GM19025 (cell line): ENCODE results near the gene SUSD3.
"Not testable (repeated sequence)": the region's sequence is repeated elsewhere in the genome, so short reads cannot be mapped to it uniquely, and the experiment has no call there.

Experiments used
- ATAC-seq: cut with Tn5 transposase; IDR thresholded peaks from one replicate; pipeline ENCODE4 v1.9.1; 2021; ENCODE audit warnings: mild to moderate bottlenecking, low read depth, moderate library complexity; ENCODE audit not compliant: unreplicated experiment

Gene SUSD3

DNA sequence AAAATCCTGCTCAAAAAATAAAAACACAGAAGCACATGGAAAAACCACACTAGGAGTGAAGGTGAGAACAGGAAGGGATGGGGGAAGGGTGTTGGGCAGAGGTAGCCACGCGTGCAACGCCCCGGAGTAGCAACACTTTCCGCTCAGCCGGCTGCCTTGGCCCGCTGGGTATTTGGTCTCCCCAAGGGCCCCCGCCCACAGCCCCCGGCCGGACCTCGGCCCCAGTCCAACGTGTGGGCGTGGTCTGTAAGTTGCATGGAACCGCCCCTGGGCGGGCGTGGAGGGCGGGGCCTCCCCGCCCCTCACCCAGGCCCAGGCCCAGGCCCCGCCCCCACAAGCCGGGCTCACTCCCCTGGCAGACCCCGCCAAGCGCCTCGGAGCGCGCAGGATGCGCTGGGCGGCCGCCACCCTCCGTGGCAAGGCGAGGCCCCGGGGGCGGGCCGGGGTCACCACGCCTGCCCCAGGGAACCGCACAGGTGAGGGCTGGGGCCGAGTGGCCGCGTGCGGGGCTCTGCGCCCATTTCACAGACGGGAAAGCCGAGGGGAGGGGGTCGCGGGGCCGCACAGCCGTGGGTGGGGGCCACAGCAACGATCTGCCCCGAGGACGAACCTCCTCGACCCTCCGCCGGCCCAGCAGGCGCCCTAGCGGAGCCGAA is at the start of gene SUSD3:
Gene SUSD3, plus strand, starts transcription at position 347 of the 656 bp plus-strand sequence. Its CDS starts 42 bp downstream, at position 389.
- ATAC-seq = peak; percentile 65

- ATAC-seq = no peak
These were observed 49.0 kb upstream of the SUSD3 start for GRCh38 chr9:93009337-93010015.

DNA sequence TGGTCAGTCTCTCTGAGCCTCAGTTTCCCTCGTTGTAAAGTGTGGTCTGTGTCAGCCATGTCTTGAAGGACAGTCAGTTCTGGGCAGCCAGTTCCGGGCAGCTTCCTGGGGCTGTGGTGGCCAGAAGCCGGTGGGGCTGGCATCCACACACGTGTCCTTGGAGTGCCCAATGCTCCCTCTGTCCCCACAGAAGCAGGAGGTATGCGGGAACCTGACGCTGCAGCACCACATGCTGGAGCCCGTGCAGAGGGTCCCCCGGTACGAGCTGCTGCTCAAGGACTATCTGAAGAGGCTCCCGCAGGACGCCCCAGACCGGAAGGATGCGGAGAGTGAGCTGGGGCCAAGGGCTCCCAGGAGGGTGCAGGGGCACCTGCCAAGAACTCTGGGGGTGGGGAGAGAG is 48.4 kb upstream of the SUSD3 start:
- no peak for ATAC-seq

DNA sequence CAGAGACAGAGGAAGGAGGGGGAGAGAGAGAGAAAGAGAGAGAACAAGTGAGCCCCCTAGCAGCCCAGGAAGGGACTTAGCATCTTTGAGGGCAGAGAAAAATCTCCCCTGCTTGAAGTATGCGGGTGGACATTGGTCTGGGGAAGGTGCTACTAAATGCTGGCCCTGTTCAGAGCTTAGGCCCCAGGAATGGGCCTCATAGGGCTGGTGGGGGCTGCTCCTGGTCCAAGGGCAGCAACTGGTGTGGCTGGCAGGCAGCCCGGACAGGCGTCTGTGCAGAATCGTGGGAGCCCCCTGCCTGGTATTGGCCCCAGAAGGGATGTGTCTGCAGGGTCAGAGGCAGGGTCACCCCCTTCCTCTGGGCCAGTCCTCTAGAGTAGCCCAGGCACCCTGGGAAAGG is 47.8 kb upstream of the SUSD3 start:
- no peak for ATAC-seq

DNA sequence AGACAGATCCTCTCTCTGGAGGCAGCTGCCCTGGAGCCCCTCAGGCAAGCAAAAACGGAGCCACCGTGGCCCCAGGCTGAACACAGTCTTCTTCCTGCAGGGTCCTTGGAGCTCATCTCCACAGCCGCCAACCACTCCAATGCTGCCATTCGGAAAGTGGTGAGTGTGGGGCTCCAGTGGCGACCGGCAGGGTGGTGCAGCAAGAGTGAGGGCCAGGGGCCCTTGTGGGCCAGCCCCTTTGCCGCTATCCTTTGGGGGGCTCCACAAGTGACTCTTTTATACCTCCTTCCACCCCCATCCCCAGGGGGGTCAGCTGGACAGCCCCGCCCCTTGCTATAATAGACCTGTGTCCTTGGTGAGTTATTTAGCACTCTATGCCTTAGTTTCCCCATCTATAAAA is 47.4 kb upstream of the SUSD3 start:
- ATAC-seq = no peak

DNA sequence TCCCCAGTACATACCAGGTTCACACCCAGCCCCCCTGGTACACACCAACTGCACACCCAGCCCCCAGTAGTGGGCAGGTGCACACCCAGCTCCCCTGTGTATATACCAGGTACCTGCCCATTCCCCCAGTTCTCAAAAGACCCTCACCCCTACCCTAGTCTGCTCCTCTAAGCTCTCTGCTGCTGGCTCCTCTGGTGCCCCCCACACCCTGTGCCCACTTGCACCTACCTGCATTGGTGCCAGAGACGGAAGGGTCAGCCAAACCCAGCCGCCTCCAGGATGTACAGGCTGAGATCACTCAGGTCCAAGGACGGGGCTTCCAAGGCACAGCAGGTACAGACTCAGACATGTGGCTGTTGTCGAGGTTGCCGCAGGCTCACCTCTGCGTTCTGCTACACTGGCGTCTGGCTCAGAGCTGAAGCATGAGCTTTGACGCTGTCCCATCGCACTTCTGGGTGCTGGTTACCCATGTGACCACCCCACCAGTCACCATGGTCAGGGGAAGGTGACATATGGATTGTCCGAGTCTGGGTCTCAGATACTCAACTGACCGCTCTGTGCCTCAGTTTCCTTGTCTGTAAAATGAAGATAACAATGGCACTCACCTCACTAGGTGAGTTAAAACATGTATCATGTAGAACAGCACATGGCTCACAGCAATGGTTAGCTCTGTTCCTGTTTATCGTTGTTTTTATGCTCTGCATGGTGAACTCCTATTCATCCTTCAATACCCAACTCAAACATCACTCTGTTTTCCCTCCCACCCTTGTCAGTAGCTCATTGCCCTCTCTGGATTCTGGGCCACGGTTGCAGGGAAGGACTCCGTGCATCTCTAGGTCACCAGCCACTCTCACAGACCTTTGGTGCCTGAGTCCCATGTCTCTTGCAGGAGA is 45.3 kb upstream of the SUSD3 start:
- no peak for ATAC-seq

DNA sequence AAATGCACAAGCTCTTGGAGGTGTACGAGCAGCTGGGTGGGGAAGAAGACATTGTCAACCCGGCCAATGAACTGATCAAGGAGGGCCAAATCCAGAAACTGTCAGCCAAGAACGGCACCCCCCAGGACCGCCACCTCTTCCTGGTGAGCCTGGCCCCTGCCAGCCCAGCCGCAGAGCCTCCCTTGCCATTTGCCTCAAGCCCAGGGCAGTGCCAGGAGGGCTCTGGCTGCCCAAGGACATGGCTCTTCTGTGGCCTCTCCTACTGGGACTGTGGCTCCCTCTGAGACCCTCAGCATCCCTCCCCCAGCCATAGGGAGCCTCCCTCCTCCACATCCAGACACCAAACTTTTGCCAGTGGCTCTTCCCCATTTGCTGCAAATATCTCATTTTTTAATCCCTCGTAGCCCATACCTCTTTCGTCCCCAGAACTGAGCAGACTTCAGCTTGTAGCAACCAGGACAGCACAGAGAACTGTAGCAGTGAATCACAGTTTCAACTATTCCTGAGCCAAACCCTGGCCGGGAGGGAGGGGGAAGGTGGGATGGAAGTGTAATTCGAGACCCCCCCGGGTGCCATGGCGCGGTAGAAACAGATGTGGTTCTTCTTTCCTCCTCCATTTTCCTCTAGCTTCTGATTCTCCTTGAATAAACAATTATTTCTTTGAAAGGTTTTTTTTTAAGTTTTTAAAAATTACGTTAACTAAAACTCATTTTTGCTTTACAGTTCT is 44.5 kb upstream of the SUSD3 start:
- ATAC-seq = no peak

DNA sequence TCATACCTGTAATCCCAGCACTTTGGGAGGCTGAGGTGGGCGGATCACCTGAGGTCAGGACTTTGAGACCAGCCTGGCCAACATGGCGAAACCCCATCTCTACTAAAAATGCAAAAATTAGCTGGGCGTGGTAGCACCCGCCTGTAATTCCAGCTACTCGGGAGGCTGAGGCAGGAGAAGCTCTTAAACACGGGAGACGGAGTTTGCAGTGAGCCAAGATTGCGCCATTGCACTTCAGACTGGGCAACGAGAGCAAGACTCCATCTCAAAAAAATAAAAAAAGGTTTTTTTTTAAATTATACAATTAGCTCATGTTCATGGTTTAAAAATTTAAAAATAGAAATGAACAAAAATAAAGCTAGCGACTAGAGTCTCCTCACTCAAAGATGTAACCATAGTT is 43.3 kb upstream of the SUSD3 start:
- not testable (repeated sequence) for ATAC-seq

- ATAC-seq = no peak
These were observed 40.9 kb upstream of the SUSD3 start for GRCh38 chr9:93017621-93018020.

DNA sequence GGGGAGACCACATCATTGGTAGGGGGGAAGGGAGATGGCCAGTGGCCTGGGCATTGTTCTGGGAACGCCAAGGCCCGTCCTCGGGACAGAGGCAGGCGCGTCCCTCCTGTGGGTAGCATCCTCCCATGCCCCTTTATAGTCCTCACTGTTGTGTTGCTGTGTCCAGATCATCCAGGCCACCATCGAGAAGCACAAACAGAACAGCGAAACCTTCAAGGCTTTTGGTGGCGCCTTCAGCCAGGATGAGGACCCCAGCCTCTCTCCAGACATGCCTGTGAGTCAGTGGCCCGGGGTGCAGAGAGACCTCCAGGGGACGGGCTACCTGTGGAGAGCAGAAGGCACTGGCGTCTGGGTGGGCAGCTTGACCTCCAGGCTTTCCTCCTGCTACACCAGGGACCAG is 38.4 kb upstream of the SUSD3 start:
- ATAC-seq = no peak

DNA sequence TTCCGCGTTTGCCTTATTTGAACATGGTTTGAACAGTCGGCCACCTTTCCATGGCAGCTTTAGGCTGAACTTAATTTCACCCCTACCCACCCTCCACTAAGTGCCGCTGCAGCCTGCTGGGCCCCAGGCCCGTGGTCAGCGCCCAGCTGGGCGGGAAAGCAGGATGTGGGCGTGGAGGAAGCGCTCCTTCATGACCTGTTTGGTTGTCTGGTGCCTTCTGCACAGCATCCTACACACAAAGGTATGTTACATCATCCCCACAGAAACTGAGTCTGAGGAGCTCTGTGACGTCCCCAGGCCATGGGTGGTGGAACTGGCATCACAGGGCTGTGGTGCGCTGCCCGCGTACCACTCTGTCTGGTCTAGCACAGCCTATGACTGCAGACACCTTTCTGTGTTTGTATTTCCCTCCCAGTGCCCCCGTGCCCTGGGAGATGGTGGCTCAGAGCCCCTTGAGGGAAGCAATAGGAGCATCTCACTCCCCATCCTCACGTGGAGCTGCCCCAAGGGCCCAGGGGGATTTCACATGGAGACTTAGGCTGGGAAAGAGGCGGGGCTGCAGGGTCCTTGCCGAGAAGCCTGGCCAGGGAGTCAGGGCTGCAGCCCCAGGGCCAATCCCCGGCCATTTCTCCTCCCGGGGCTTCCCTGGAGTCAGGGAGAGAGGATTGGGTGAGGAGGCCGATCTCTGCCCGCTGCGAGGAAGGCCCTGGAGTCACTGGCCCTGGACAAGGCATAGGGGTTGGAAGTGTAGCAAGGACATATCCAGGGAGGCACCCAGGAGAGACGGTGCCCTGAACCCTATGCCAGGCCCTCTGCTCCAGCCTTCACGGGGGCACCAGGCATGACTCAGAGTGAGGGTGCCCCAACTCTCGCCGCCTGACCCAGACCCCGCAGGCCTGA is 37.5 kb upstream of the SUSD3 start:
- no peak for ATAC-seq

- no peak for ATAC-seq
These were observed 36.4 kb upstream of the SUSD3 start for GRCh38 chr9:93022066-93022465.

- ATAC-seq = no peak
These were observed 35.6 kb upstream of the SUSD3 start for GRCh38 chr9:93022721-93023520.

GRCh38 chr9:93023521-93023815 is 35.0 kb upstream of the SUSD3 start:
- no peak for ATAC-seq

- no peak for ATAC-seq
These were observed 33.9 kb upstream of the SUSD3 start for GRCh38 chr9:93024646-93024910.

DNA sequence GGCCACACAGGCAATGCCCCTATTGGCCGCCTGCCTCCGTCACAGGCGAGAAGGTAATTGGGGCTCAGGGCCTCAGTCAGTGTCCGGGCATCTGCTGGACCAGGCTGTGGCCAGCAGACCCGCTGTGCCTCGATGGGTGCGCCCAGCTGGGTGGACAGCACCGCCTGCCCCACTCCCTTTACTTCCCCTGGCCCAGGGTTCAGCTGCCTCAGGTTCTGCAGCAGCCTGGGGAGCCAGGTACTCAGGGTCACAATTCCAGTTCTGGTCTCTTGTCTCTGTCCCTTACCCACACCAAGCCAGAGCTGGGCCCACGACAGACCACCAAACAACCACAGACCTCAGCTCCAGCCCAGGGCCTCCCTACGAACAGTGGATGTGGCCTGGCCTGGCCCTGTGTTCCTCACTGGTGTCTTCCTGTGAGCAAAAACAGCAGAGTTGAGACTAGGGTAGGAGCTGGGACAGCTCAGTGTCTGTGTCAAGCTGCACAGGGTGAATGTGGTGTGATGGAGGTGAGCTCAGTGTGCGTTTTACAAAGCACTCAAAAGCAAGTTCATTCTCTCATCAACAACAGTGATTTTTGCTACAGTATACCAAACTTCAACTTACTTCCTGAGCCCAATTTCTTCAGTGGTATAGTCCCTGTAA is 33.4 kb upstream of the SUSD3 start:
- ATAC-seq = no peak

- ATAC-seq = no peak
These were observed 32.8 kb upstream of the SUSD3 start for GRCh38 chr9:93025736-93026135.

DNA sequence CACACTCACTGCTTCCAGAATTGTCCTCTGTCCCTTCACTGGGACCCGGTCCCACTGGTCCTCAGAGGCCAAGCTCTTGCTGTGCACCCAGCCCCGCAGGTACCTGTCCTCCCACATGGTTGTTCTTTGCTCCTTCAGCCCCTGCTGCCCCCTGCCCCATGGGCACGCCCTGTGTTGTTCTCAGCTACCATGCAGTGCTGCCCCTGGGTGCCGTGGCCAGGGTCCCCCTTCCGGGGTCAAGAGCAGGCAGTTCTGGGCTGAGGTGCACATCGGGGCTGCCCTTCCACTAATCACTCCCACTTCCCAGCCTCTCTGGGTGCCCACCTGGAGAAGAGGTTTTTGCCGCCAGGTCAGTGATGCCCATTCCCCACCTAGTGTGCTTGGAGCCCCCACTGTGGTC is 31.9 kb upstream of the SUSD3 start:
- no peak for ATAC-seq

DNA sequence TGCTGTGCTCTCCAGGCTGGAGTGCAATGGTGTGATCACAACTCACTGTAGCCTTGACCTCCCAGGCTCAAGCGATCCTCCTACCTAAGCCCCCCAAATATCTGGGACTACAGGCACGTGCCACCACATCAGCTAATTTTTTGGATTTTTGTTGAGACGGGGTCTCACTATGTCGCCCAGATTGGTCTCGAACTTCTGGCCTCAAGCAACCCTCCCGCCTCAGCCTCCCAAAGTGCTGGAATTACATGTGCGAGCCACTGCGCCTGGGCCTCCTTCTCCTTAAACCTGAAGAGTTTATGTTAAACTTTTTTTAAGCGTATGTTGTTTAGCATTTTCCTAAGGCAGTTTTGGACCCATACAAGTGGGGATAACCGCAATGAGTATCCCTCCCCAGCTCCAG is 30.8 kb upstream of the SUSD3 start:
- no peak for ATAC-seq
